Measurements from ENCODE around the gene TMEM52.
"Not testable (repeated sequence)": the region's sequence is repeated elsewhere in the genome, so short reads cannot be mapped to it uniquely, and the experiment has no call there.

DNA sequence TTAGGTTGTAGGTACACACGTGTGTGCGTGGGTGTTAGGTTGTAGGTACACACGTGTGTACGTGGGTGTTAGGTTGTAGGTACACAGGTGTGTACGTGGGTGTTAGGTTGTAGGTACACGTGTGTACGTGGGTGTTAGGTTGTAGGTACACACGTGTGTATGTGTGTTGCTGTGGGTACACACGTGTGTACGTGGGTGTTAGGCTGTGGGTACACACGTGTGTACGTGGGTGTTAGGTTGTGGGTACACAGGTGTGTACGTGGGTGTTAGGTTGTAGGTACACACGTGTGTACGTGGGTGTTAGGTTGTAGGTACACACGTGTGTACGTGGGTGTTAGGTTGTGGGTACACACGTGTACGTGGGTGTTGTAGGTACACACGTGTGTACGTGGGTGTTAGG lies 15.8 kb upstream of the TMEM52 start:
- not testable (repeated sequence) for TF ChIP-seq POLR2A (IDR thresholded peaks at IDR 0.05; ENCODE audit: low read depth)
- TF ChIP-seq, protein P1, sequence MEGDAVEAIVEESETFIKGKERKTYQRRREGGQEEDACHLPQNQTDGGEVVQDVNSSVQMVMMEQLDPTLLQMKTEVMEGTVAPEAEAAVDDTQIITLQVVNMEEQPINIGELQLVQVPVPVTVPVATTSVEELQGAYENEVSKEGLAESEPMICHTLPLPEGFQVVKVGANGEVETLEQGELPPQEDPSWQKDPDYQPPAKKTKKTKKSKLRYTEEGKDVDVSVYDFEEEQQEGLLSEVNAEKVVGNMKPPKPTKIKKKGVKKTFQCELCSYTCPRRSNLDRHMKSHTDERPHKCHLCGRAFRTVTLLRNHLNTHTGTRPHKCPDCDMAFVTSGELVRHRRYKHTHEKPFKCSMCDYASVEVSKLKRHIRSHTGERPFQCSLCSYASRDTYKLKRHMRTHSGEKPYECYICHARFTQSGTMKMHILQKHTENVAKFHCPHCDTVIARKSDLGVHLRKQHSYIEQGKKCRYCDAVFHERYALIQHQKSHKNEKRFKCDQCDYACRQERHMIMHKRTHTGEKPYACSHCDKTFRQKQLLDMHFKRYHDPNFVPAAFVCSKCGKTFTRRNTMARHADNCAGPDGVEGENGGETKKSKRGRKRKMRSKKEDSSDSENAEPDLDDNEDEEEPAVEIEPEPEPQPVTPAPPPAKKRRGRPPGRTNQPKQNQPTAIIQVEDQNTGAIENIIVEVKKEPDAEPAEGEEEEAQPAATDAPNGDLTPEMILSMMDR (IDR thresholded peaks at IDR 0.05): not testable (repeated sequence)
